Fibroblast of peridontal ligament (primary cell): ENCODE results near the gene TRPC6.
"Not testable (repeated sequence)": the region's sequence is repeated elsewhere in the genome, so short reads cannot be mapped to it uniquely, and the experiment has no call there.

Experiments used
- DNase-seq: peaks from one replicate; pipeline ENCODE4 v3.0.0-alpha.2; 2010; ENCODE audit errors: extremely low read depth

Gene TRPC6

GRCh38 chr11:101448881-101449442 is 134.8 kb downstream of the TRPC6 start:
- DNase-seq = no peak

GRCh38 chr11:101446726-101447125 is 137.1 kb downstream of the TRPC6 start:
- peak; percentile 39 for DNase-seq

GRCh38 chr11:101446238-101446637 is 137.6 kb downstream of the TRPC6 start:
- DNase-seq = peak; percentile 74

GRCh38 chr11:101445761-101446160 is 138.0 kb downstream of the TRPC6 start:
- DNase-seq = no peak

- peak; percentile 71 for DNase-seq
Measured at GRCh38 chr11:101444851-101445250, 139.0 kb downstream of the TRPC6 start.

GRCh38 chr11:101444164-101444563 is 139.6 kb downstream of the TRPC6 start:
- peak; percentile 12 for DNase-seq

GRCh38 chr11:101442936-101443521 is 140.8 kb downstream of the TRPC6 start:
- DNase-seq = peak; percentile 47

GRCh38 chr11:101442171-101442570 is 141.6 kb downstream of the TRPC6 start:
- peak; percentile 59 for DNase-seq

- no peak for DNase-seq
Measured at GRCh38 chr11:101441747-101442146, 142.1 kb downstream of the TRPC6 start.

- DNase-seq = no peak
Measured at GRCh38 chr11:101439488-101439887, 144.3 kb downstream of the TRPC6 start.

- DNase-seq = not testable (repeated sequence)
Measured at GRCh38 chr11:101438708-101439107, 145.1 kb downstream of the TRPC6 start.

GRCh38 chr11:101438126-101438525 is 145.7 kb downstream of the TRPC6 start:
- DNase-seq = no peak

- DNase-seq = peak; percentile 40
Measured at GRCh38 chr11:101436511-101437142, 147.2 kb downstream of the TRPC6 start.

- no peak for DNase-seq
Measured at GRCh38 chr11:101435408-101435973, 148.3 kb downstream of the TRPC6 start.

- no peak for DNase-seq
Measured at GRCh38 chr11:101434026-101434643, 149.7 kb downstream of the TRPC6 start.

- DNase-seq = no peak
Measured at GRCh38 chr11:101433151-101433550, 150.7 kb downstream of the TRPC6 start.

- DNase-seq = peak; percentile 23
Measured at GRCh38 chr11:101429703-101430540, 153.9 kb downstream of the TRPC6 start.

GRCh38 chr11:101428918-101429317 is 154.9 kb downstream of the TRPC6 start:
- DNase-seq = peak; percentile 64

- DNase-seq = no peak
Measured at GRCh38 chr11:101407324-101407723, 176.5 kb downstream of the TRPC6 start.
